Small intestine (tissue), 7 donors: ENCODE data around the gene ETS2. TPM values are rescaled to one million over a fixed set of nuclear protein-coding genes. Genes with fewer than 3 reads are reported as not detected.

ENCODE experiments used
- DNase-seq, 2 donors: peaks; one replicate each; pipeline versions ENCODE4 v3.0.0 to v3.0.0-alpha.2; 2013
- FAIRE-seq: peaks from 2 replicates; lab custom pipeline; 2012; peaks lifted over from hg19 to GRCh38; lab: Jason Lieb, UNC
- H3K27ac ChIP-seq, 3 donors: one replicate each; pipeline ENCODE4 v1.5.1; 2013; ENCODE audit warnings: low read length in 2 of 3, mild to moderate bottlenecking in 2 of 3, control low read depth in 1 of 3, inconsistent platforms in 1 of 3, low read depth in 1 of 3, moderate library complexity in 1 of 3
- H3K27me3 ChIP-seq, 3 donors: one replicate each; pipeline ENCODE4 v1.6.1; 2013; ENCODE audit warnings: low read length in 3 of 3, inconsistent platforms in 1 of 3; ENCODE audit not compliant: control insufficient read depth in 3 of 3, insufficient read depth in 3 of 3
- H3K36me3 ChIP-seq, 3 donors: one replicate each; pipeline ENCODE4 v1.6.1; 2013; ENCODE audit warnings: low read length in 3 of 3, inconsistent platforms in 1 of 3, low read depth in 1 of 3, mild to moderate bottlenecking in 1 of 3, moderate library complexity in 1 of 3; ENCODE audit not compliant: control insufficient read depth in 3 of 3, insufficient read depth in 2 of 3
- H3K4me1 ChIP-seq, 3 donors: one replicate each; pipeline ENCODE4 v1.6.1; 2013; ENCODE audit warnings: low read length in 2 of 3, inconsistent platforms in 1 of 3, low read depth in 1 of 3, mild to moderate bottlenecking in 1 of 3, moderate library complexity in 1 of 3; ENCODE audit not compliant: control insufficient read depth in 3 of 3, insufficient read depth in 2 of 3
- H3K4me3 ChIP-seq, 3 donors: one replicate each; pipeline ENCODE4 v1.5.1; 2013; ENCODE audit warnings: low read length in 3 of 3, control low read depth in 1 of 3, inconsistent platforms in 1 of 3, low read depth in 1 of 3, mild to moderate bottlenecking in 1 of 3, moderate library complexity in 1 of 3
- H3K9me3 ChIP-seq, 2 donors: one replicate each; pipeline ENCODE4 v1.6.1; 2013; ENCODE audit warnings: low read depth in 1 of 2, low read length in 1 of 2; ENCODE audit not compliant: control insufficient read depth in 2 of 2, insufficient read depth in 1 of 2
- WGBS, 3 donors: extraction: QIAGEN DNeasy Blood & Tissue Kit; methylation state at CpG; one replicate each; pipeline ENCODE4 v1.1.7; 2013; 5-methylcytosine and 5-hydroxymethylcytosine counted together
- polyA plus RNA-seq, 4 donors: library from polyadenylated mRNA; stranded (reverse) in 3 of 4; unstranded in 1 of 4; fragments of 200-250 nt in 3 of 4; fragments of 120-200 nt in 1 of 4; gene quantifications; one replicate each; pipeline versions ENCODE4 v1.2.1 to v1.2.3, GENCODE V29; 2013
- donor health status: healthy with polysubstance abuse.
- donor health status: control.
- donor health status: control.
- donor health status: Bipolar disorder and iron deficiency.
- donor health status: healthy.

The ETS2 gene
- polyA plus RNA-seq, 4 donors, result 129 to 151 (median 135) TPM

GRCh38 chr21:38832664-38833063, 26.9 kb downstream of the ETS2 start:
- Histone ChIP-seq H3K4me3 (no peak overlapping the region), H3K36me3 (no peaks in the 10 kb centered on the region), H3K9me3 (peaks cover 0 to 5% of the 10 kb centered on the region in 2 donors), H3K4me1 (peaks cover 0 to 10% (median 5%) of the 10 kb centered on the region in 3 donors), H3K27ac (no peak overlapping the region), H3K27me3 (no peaks in the 10 kb centered on the region)
- FAIRE-seq, result no peak
- DNase-seq, result no peak
- WGBS, 3 donors, result 81 to 86% (median 83%) methylated on average over 3 of the region's 3 CpGs

- Histone ChIP-seq H3K27ac (no peak overlapping the region), H3K27me3 (no peaks in the 10 kb centered on the region), H3K4me1 (peaks cover 0 to 10% (median 5%) of the 10 kb centered on the region in 3 donors), H3K9me3 (peaks cover 0 to under 1% of the 10 kb centered on the region in 2 donors), H3K4me3 (no peak overlapping the region), H3K36me3 (no peaks in the 10 kb centered on the region)
- FAIRE-seq, result no peak
- WGBS, 3 donors, result 79 to 94% (median 84%) methylated on average over 3 of the region's 3 CpGs
- no peak for DNase-seq
Observed at GRCh38 chr21:38833117-38833516, 27.4 kb downstream of the ETS2 start.

- 82 to 89% (median 86%) methylated on average over 3 of the region's 3 CpGs for WGBS, 3 donors
- FAIRE-seq, result no peak
- peaks cover 0 to 10% (median 6%) of the 10 kb centered on the region in 3 donors for H3K4me1 ChIP-seq
- H3K36me3 ChIP-seq, result no peaks in the 10 kb centered on the region
- H3K27ac ChIP-seq, result no peak overlapping the region
- no peaks in the 10 kb centered on the region for H3K9me3 ChIP-seq
- H3K4me3 ChIP-seq, result no peak overlapping the region
- no peaks in the 10 kb centered on the region for H3K27me3 ChIP-seq
- no peak for DNase-seq
Observed at GRCh38 chr21:38834725-38835124, 29.0 kb downstream of the ETS2 start.

- no peak for DNase-seq
- Histone ChIP-seq H3K4me3 (no peak overlapping the region), H3K27ac (no peak overlapping the region), H3K4me1 (peaks cover 0 to 3% (median 0%) of the 10 kb centered on the region in 3 donors), H3K27me3 (no peaks in the 10 kb centered on the region), H3K36me3 (no peaks in the 10 kb centered on the region), H3K9me3 (peaks cover 0 to 4% of the 10 kb centered on the region in 2 donors)
- WGBS, 3 donors, result 65 to 72% (median 68%) methylated on average over 5 of the region's 5 CpGs
- no peak for FAIRE-seq
Observed at GRCh38 chr21:38837806-38838461, 32.2 kb downstream of the ETS2 start.

- DNase-seq (no peak), FAIRE-seq (no peak)
- Histone ChIP-seq H3K4me1 (peaks cover 0 to 3% (median 0%) of the 10 kb centered on the region in 3 donors), H3K4me3 (no peak overlapping the region), H3K27me3 (no peaks in the 10 kb centered on the region), H3K36me3 (no peaks in the 10 kb centered on the region), H3K9me3 (peaks cover 0 to 4% of the 10 kb centered on the region in 2 donors), H3K27ac (peak overlapping the region in 1 of 3 donors; percentile 57)
- 85 to 90% (median 87%) methylated on average over 12 of the region's 12 CpGs for WGBS, 3 donors
Observed at GRCh38 chr21:38838598-38839327, 33.0 kb downstream of the ETS2 start.

GRCh38 chr21:38839328-38840286, 33.9 kb downstream of the ETS2 start:
- Histone ChIP-seq H3K36me3 (no peaks in the 10 kb centered on the region), H3K9me3 (peaks cover 0 to 4% of the 10 kb centered on the region in 2 donors), H3K4me1 (peaks cover 0 to 3% (median 0%) of the 10 kb centered on the region in 3 donors), H3K27ac (peak overlapping the region in 1 of 3 donors; percentile 74), H3K4me3 (no peak overlapping the region), H3K27me3 (no peaks in the 10 kb centered on the region)
- FAIRE-seq (no peak), DNase-seq (no peak)
- 69 to 82% (median 81%) methylated on average over 9 of the region's 9 CpGs for WGBS, 3 donors

- H3K4me3 ChIP-seq, result no peak overlapping the region
- no peak for DNase-seq
- peaks cover 0 to 6% of the 10 kb centered on the region in 2 donors for H3K9me3 ChIP-seq
- 89 to 96% (median 92%) methylated on average over 17 of the region's 17 CpGs for WGBS, 3 donors
- H3K4me1 ChIP-seq, result peaks cover 0 to 3% (median 0%) of the 10 kb centered on the region in 3 donors
- no peaks in the 10 kb centered on the region for H3K27me3 ChIP-seq
- no peak for FAIRE-seq
- no peaks in the 10 kb centered on the region for H3K36me3 ChIP-seq
- H3K27ac ChIP-seq, result no peak overlapping the region
Observed at GRCh38 chr21:38840456-38841300, 34.9 kb downstream of the ETS2 start.
